ENCODE results near the gene ZMPSTE24. TPM values are rescaled to one million over a fixed set of nuclear protein-coding genes. Genes with fewer than 3 reads are reported as not detected.
"Not testable (repeated sequence)": the region's sequence is repeated elsewhere in the genome, so short reads cannot be mapped to it uniquely, and the experiment has no call there.

The ZMPSTE24 gene
- total RNA-seq: 42.8 and 68.4 TPM in 2 replicates

DNA sequence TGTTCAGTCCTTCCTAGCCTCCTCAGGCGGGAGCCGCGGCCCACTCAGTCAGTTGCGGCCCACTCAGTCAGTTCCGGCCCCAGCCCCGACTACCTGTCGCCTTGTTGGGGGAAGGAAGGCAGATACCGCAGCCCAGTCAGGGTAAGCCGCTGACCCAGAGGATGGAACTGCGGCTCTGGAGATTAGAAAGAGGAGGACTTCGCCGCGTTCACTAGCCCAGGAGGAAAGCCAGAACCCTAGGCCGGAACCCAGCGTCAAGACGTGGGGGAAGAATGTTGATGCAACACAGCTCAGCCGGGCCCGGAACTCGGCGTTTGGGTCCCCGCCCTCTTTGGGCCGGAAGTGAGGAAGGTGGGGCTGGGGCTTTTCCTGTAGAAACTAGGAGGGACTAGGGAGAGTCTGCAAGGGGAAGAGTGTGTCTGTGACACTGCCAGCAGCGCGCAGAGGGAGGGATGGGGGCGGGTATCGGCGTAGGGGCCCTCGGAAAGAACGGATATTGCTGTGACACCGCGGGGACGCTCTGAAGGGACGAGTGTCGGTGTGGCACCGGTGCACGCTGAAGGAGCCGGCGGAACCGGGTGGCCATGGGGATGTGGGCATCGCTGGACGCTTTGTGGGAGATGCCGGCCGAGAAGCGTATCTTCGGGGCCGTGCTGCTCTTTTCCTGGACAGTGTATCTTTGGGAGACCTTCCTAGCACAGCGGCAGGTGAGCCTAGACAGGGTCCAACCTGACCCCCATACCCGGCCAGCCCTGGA, at the start of gene ZMPSTE24:
Gene ZMPSTE24, plus strand, starts transcription at position 549 of the 757 bp plus-strand sequence. Its CDS starts 36 bp downstream, at position 585.
- H3K27me3 ChIP-seq (ENCODE audit: control insufficient read depth, insufficient read depth, low read length): no peaks in the 10 kb centered on the region
- H3K4me3 ChIP-seq (ENCODE audit: low read depth, low read length): peak within 1 kb of the TSS; percentile 84
- TF ChIP-seq, protein P1, sequence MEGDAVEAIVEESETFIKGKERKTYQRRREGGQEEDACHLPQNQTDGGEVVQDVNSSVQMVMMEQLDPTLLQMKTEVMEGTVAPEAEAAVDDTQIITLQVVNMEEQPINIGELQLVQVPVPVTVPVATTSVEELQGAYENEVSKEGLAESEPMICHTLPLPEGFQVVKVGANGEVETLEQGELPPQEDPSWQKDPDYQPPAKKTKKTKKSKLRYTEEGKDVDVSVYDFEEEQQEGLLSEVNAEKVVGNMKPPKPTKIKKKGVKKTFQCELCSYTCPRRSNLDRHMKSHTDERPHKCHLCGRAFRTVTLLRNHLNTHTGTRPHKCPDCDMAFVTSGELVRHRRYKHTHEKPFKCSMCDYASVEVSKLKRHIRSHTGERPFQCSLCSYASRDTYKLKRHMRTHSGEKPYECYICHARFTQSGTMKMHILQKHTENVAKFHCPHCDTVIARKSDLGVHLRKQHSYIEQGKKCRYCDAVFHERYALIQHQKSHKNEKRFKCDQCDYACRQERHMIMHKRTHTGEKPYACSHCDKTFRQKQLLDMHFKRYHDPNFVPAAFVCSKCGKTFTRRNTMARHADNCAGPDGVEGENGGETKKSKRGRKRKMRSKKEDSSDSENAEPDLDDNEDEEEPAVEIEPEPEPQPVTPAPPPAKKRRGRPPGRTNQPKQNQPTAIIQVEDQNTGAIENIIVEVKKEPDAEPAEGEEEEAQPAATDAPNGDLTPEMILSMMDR (IDR thresholded peaks at IDR 0.05; ENCODE audit: insufficient read depth, low read length, severe bottlenecking): no peak
- DNase-seq (ENCODE audit: low read depth) (peak; percentile 88), FAIRE-seq (peak; percentile 18)
- peaks cover 7% of the 10 kb centered on the region for H3K36me3 ChIP-seq (ENCODE audit: control insufficient read depth, insufficient read depth, low read length)

GRCh38 chr1:40210511-40211204, 47.4 kb upstream of the ZMPSTE24 start:
- no peak for FAIRE-seq
- TF ChIP-seq, protein P1 (IDR thresholded peaks at IDR 0.05; ENCODE audit: insufficient read depth, low read length, severe bottlenecking): no peak
- DNase-seq (ENCODE audit: low read depth): no peak
- Histone ChIP-seq H3K27me3 (ENCODE audit: control insufficient read depth, insufficient read depth, low read length) (no peaks in the 10 kb centered on the region), H3K36me3 (ENCODE audit: control insufficient read depth, insufficient read depth, low read length) (peaks cover 3% of the 10 kb centered on the region), H3K4me3 (ENCODE audit: low read depth, low read length) (no peak overlapping the region)

DNA sequence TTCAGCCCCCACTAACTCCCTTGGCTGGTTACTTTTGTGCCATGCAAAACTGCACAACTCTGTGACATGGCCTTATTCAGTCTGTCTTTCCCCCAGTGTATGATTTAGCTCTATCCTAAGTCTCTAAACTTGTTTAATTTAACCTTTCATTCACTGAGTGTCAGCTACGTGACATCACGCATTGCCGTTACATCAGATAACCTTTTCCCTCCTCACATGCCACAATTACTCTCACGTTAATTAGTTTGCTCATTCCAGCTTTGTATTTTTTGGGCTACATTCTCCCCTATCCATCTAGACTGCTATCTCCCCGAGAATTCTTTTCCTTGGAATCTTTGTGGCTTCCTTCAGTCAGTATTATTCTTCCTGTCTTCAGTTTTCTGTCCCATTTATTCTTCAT, 39.7 kb upstream of the ZMPSTE24 start:
- no peaks in the 10 kb centered on the region for H3K36me3 ChIP-seq (ENCODE audit: control insufficient read depth, insufficient read depth, low read length)
- FAIRE-seq (no peak), DNase-seq (ENCODE audit: low read depth) (no peak)
- TF ChIP-seq, protein P1 (IDR thresholded peaks at IDR 0.05; ENCODE audit: insufficient read depth, low read length, severe bottlenecking): no peak
- H3K27me3 ChIP-seq (ENCODE audit: control insufficient read depth, insufficient read depth, low read length): no peaks in the 10 kb centered on the region
- no peak overlapping the region for H3K4me3 ChIP-seq (ENCODE audit: low read depth, low read length)

- FAIRE-seq; DNase-seq (ENCODE audit: low read depth); H3K36me3 ChIP-seq (ENCODE audit: control insufficient read depth, insufficient read depth, low read length); H3K27me3 ChIP-seq (ENCODE audit: control insufficient read depth, insufficient read depth, low read length); H3K4me3 ChIP-seq (ENCODE audit: low read depth, low read length): not testable (repeated sequence)
These were observed 36.5 kb upstream of the ZMPSTE24 start for GRCh38 chr1:40221471-40221905.

GRCh38 chr1:40221977-40222772, 35.9 kb upstream of the ZMPSTE24 start:
- no peak for FAIRE-seq
- DNase-seq (ENCODE audit: low read depth): no peak
- TF ChIP-seq, protein P1 (IDR thresholded peaks at IDR 0.05; ENCODE audit: insufficient read depth, low read length, severe bottlenecking): no peak
- Histone ChIP-seq H3K27me3 (ENCODE audit: control insufficient read depth, insufficient read depth, low read length) (no peaks in the 10 kb centered on the region), H3K4me3 (ENCODE audit: low read depth, low read length) (no peak overlapping the region), H3K36me3 (ENCODE audit: control insufficient read depth, insufficient read depth, low read length) (no peaks in the 10 kb centered on the region)

- Histone ChIP-seq H3K4me3 (ENCODE audit: low read depth, low read length) (no peak overlapping the region), H3K36me3 (ENCODE audit: control insufficient read depth, insufficient read depth, low read length) (no peaks in the 10 kb centered on the region), H3K27me3 (ENCODE audit: control insufficient read depth, insufficient read depth, low read length) (no peaks in the 10 kb centered on the region)
- TF ChIP-seq, protein P1 (IDR thresholded peaks at IDR 0.05; ENCODE audit: insufficient read depth, low read length, severe bottlenecking): no peak
- no peak for DNase-seq (ENCODE audit: low read depth)
- FAIRE-seq: no peak
These were observed 34.0 kb upstream of the ZMPSTE24 start for GRCh38 chr1:40224040-40224439.
